CD14-positive monocyte (primary cell): ENCODE measurements around the gene MEI1. TPM values are rescaled to one million over a fixed set of nuclear protein-coding genes. Genes with fewer than 3 reads are reported as not detected.

Experiments
- DNase-seq, 3 donors: peaks; one replicate each; pipeline ENCODE4 v3.0.0-alpha.2; 2011 to 2022
- H2AFZ ChIP-seq: 2 replicates; pipeline ENCODE4 v1.6.0; 2012; ENCODE audit warnings: mild to moderate bottlenecking, low read depth, low read length, inconsistent platforms; ENCODE audit not compliant: insufficient read depth, poor library complexity, severe bottlenecking
- H3K27ac ChIP-seq, 2 donors: 1 replicate in 1 of 2; 2 replicates in 1 of 2; pipeline ENCODE4 v1.5.1; 2012 to 2013; ENCODE audit warnings: low read length in 2 of 2, control low read depth in 1 of 2, inconsistent platforms in 1 of 2, low read depth in 1 of 2, mild to moderate bottlenecking in 1 of 2
- H3K27me3 ChIP-seq, 2 donors: one replicate each; pipeline versions ENCODE4 v1.6.0 to v1.6.1; 2011 to 2013; ENCODE audit warnings: low read length in 2 of 2; ENCODE audit not compliant: control insufficient read depth in 2 of 2, insufficient read depth in 2 of 2
- H3K36me3 ChIP-seq, 2 donors: replicated peaks in 1 of 2; 1 replicate in 1 of 2; 2 replicates in 1 of 2; pipeline versions ENCODE4 v1.5.1 to v1.6.1; 2012 to 2013; ENCODE audit warnings: low read length in 2 of 2, control low read depth in 1 of 2, inconsistent platforms in 1 of 2, mild to moderate bottlenecking in 1 of 2; ENCODE audit not compliant: insufficient read depth in 2 of 2, control insufficient read depth in 1 of 2
- H3K4me1 ChIP-seq, 2 donors: 1 replicate in 1 of 2; 2 replicates in 1 of 2; pipeline versions ENCODE4 v1.5.1 to v1.6.1; 2012 to 2013; ENCODE audit warnings: low read length in 2 of 2, control low read depth in 1 of 2, inconsistent platforms in 1 of 2, mild to moderate bottlenecking in 1 of 2, moderate library complexity in 1 of 2; ENCODE audit not compliant: insufficient read depth in 2 of 2, control insufficient read depth in 1 of 2
- H3K4me2 ChIP-seq: replicated peaks from 2 replicates; pipeline ENCODE3; 2012; ENCODE audit warnings: low read length, moderate library complexity, mild to moderate bottlenecking; ENCODE audit not compliant: poor library complexity, severe bottlenecking; ENCODE audit errors: extremely low read depth
- H3K4me3 ChIP-seq, 3 experiments: fragments of 200-600 bp in 1 of 3; sonication (generic) in 1 of 3; replicated peaks in 1 of 3; 1 replicate in 2 of 3; 2 replicates in 1 of 3; pipeline ENCODE4 v1.5.1; 2011 to 2013; ENCODE audit warnings: low read length in 3 of 3, mild to moderate bottlenecking in 3 of 3, control low read depth in 2 of 3, low read depth in 2 of 3, inconsistent platforms in 1 of 3, moderate library complexity in 1 of 3
- H3K79me2 ChIP-seq: 2 replicates; pipeline ENCODE4 v1.6.0; 2012; ENCODE audit warnings: mild to moderate bottlenecking, control low read depth, inconsistent platforms, low read length, moderate library complexity; ENCODE audit not compliant: insufficient read depth
- H3K9ac ChIP-seq: 2 replicates; pipeline ENCODE4 v1.6.0; 2017; ENCODE audit warnings: low read length, mild to moderate bottlenecking; ENCODE audit not compliant: insufficient read depth, poor library complexity, severe bottlenecking
- H3K9me3 ChIP-seq, 2 donors: replicated peaks in 1 of 2; 1 replicate in 1 of 2; 2 replicates in 1 of 2; pipeline versions ENCODE4 v1.5.1 to v1.6.1; 2012 to 2013; ENCODE audit warnings: low read length in 2 of 2, control low read depth in 1 of 2; ENCODE audit not compliant: control insufficient read depth in 1 of 2, insufficient read depth in 1 of 2
- H4K20me1 ChIP-seq: 2 replicates; pipeline ENCODE4 v1.6.0; 2012; ENCODE audit warnings: mild to moderate bottlenecking, low read length, control low read depth, moderate library complexity; ENCODE audit not compliant: insufficient read depth
- H3K27ac Mint-ChIP-seq, 7 donors: one replicate each; pipeline ENCODE4 v1.8.0; 2020; ENCODE audit warnings: mild to moderate bottlenecking in 7 of 7, mixed read lengths in 7 of 7, moderate library complexity in 6 of 7, inconsistent platforms in 2 of 7
- H3K27me3 Mint-ChIP-seq, 3 donors: one replicate each; pipeline ENCODE4 v1.8.0; 2021 to 2022; ENCODE audit warnings: low read depth in 3 of 3, mild to moderate bottlenecking in 3 of 3, mixed read lengths in 3 of 3, moderate library complexity in 3 of 3, inconsistent platforms in 1 of 3
- H3K36me3 Mint-ChIP-seq, 2 donors: one replicate each; pipeline ENCODE4 v1.8.0; 2020; ENCODE audit warnings: mixed read lengths in 2 of 2, inconsistent platforms in 1 of 2, mild to moderate bottlenecking in 1 of 2
- H3K4me1 Mint-ChIP-seq: one replicate; pipeline ENCODE4 v1.8.0; 2020; ENCODE audit warnings: mild to moderate bottlenecking, mixed read lengths
- H3K4me3 Mint-ChIP-seq, 2 donors: one replicate each; pipeline ENCODE4 v1.8.0; 2020; ENCODE audit warnings: mild to moderate bottlenecking in 2 of 2, mixed read lengths in 2 of 2, moderate library complexity in 1 of 2
- H3K9me3 Mint-ChIP-seq, 7 donors: one replicate each; pipeline ENCODE4 v1.8.0; 2020 to 2022; ENCODE audit warnings: mixed read lengths in 7 of 7, mild to moderate bottlenecking in 6 of 7, moderate library complexity in 6 of 7, inconsistent platforms in 2 of 7
- WGBS: methylation state at CpG from one replicate; pipeline ENCODE4 v1.1.5; 2013; ENCODE audit warnings: missing lambda C conversion rate; ENCODE audit not compliant: insufficient coverage; 5-methylcytosine and 5-hydroxymethylcytosine counted together
- intact Hi-C, 2 donors: fragments of 100-400 bp; cut with micrococcal nuclease; formaldehyde crosslinking; loops; one replicate each; pipeline versions ENCODE4 v1.15.0 to v1.15.1; 2023
- polyA plus RNA-seq, 3 donors: library from polyadenylated mRNA; depleted of rRNA in 1 of 3; unstranded in 2 of 3; stranded (reverse) in 1 of 3; fragments of 300-500 nt in 2 of 3; fragments of >200 nt in 1 of 3; fragmentation: Illumina TruSeq in 2 of 3; gene quantifications; 1 replicate in 2 of 3; 2 replicates in 1 of 3; pipeline ENCODE4 v1.2.3, GENCODE V29; 2012 to 2021
- TF ChIP-seq, protein P1 (sequence below): fragments of 200-600 bp; IDR thresholded peaks from one replicate; pipeline ENCODE4 v1.8.0; 2022; ENCODE audit warnings: antibody characterized with exemption, mild to moderate bottlenecking

The MEI1 gene
- polyA plus RNA-seq, 3 donors = 12.3 to 40.0 (median 37.0) TPM

- TF ChIP-seq, protein P1, sequence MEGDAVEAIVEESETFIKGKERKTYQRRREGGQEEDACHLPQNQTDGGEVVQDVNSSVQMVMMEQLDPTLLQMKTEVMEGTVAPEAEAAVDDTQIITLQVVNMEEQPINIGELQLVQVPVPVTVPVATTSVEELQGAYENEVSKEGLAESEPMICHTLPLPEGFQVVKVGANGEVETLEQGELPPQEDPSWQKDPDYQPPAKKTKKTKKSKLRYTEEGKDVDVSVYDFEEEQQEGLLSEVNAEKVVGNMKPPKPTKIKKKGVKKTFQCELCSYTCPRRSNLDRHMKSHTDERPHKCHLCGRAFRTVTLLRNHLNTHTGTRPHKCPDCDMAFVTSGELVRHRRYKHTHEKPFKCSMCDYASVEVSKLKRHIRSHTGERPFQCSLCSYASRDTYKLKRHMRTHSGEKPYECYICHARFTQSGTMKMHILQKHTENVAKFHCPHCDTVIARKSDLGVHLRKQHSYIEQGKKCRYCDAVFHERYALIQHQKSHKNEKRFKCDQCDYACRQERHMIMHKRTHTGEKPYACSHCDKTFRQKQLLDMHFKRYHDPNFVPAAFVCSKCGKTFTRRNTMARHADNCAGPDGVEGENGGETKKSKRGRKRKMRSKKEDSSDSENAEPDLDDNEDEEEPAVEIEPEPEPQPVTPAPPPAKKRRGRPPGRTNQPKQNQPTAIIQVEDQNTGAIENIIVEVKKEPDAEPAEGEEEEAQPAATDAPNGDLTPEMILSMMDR = no peak
- Histone ChIP-seq H3K9me3 (no peaks in the 10 kb centered on the region), H2AFZ (no peak overlapping the region), H3K4me2 (no peak overlapping the region), H3K27me3 (no peaks in the 10 kb centered on the region), H3K79me2 (no peaks in the 10 kb centered on the region), H4K20me1 (no peaks in the 10 kb centered on the region), H3K4me3 (no peak overlapping the region), H3K36me3 (no peaks in the 10 kb centered on the region), H3K4me1 (peaks cover 46 to 48% of the 10 kb centered on the region in 2 donors), H3K27ac (peak overlapping the region; percentile 92 to 98), H3K9ac (no peak overlapping the region)
- peak overlapping the region in 1 of 2 donors; percentile 15 for H3K4me3 Mint-ChIP-seq
- peaks cover 58% of the 10 kb centered on the region for H3K4me1 Mint-ChIP-seq
- peaks cover 0 to 5% (median 2%) of the 10 kb centered on the region in 7 donors for H3K9me3 Mint-ChIP-seq
- peak overlapping the region; percentile 96 to 99 (median 98) for H3K27ac Mint-ChIP-seq
- intact Hi-C loops = loop anchor here in 1 of 2 donors (2.0 to 5.0 kb wide), 3 partner anchors 21 to 53 kb away; partner anchors contain the start of genes CCDC134 and SREBF2
- WGBS = 86% methylated on average over 3 of the region's 3 CpGs
- H3K27me3 Mint-ChIP-seq = no peaks in the 10 kb centered on the region
- peaks cover 8 to 15% of the 10 kb centered on the region in 2 donors for H3K36me3 Mint-ChIP-seq
- peak in 1 of 3 donors; percentile 42 for DNase-seq
These were observed 80.7 kb downstream of the MEI1 start for GRCh38 chr22:41779929-41780505.

- Histone ChIP-seq H3K4me1 (peaks cover 46 to 48% of the 10 kb centered on the region in 2 donors), H4K20me1 (no peaks in the 10 kb centered on the region), H3K27me3 (no peaks in the 10 kb centered on the region), H3K36me3 (no peaks in the 10 kb centered on the region), H3K4me3 (peak overlapping the region; percentile 28 to 56 (median 42)), H3K27ac (peak overlapping the region; percentile 92 to 98), H3K4me2 (peak overlapping the region; percentile 63), H3K79me2 (no peaks in the 10 kb centered on the region), H3K9me3 (no peaks in the 10 kb centered on the region), H3K9ac (peak overlapping the region; percentile 66), H2AFZ (no peak overlapping the region)
- TF ChIP-seq, protein P1 = no peak
- H3K36me3 Mint-ChIP-seq = peaks cover 8 to 15% of the 10 kb centered on the region in 2 donors
- no peaks in the 10 kb centered on the region for H3K27me3 Mint-ChIP-seq
- peak; percentile 99 to 100 (median 99) for DNase-seq
- H3K9me3 Mint-ChIP-seq = peaks cover 0 to 5% (median 2%) of the 10 kb centered on the region in 7 donors
- WGBS = 61% methylated on average over 8 of the region's 11 CpGs
- H3K27ac Mint-ChIP-seq = peak overlapping the region; percentile 96 to 99 (median 98)
- intact Hi-C loops = loop anchor here in 1 of 2 donors (2.0 to 5.0 kb wide), 3 partner anchors 20 to 52 kb away; partner anchors contain the start of genes CCDC134 and SREBF2
- peaks cover 58% of the 10 kb centered on the region for H3K4me1 Mint-ChIP-seq
- peak overlapping the region; percentile 73 to 83 for H3K4me3 Mint-ChIP-seq
These were observed 81.6 kb downstream of the MEI1 start for GRCh38 chr22:41780746-41781505.
